ENCODE measurements around the gene RPS6KL1. TPM values are rescaled to one million over a fixed set of nuclear protein-coding genes. Genes with fewer than 3 reads are reported as not detected.

Gene RPS6KL1
- total and polyA plus RNA-seq, 2 experiments from 2014 or later: 0.23 to 1.4 TPM

DNA sequence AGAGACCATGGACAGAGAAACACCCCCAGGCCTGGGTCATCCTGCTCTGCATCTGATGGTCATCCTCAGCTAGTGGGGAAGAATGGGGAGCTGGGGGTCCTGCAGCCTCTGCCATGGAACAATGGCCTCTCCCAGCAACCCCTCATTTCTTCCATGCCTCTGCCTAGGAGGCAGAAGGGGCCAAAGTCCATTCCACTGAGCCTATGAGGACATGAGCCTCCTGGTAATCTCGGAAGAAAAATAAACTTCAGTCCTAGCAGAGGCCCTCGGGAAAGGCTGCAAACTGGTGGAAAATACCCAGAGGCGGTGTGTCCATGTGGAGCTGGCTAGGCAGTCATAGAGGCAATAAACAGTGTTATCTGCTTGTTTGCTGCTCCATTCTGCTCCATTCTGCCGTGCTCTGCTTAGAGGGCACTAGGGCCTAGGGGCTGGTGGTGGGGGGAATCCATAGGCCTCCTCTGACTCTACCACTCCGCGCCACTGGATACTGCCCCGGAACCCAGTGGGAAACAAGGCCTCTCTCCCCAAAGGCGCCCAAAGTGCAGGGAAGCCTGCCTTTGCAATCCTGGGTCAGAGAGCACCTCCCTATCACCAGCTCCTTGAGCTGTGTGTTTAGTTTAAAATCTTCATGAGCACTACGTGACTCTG lies 27.9 kb upstream of the RPS6KL1 start:
- Histone ChIP-seq H3K27ac (no peak overlapping the region), H3K4me1 (ENCODE audit: insufficient read depth) (no peaks in the 10 kb centered on the region), H3F3A (ENCODE audit: insufficient read depth) (no peaks in the 10 kb centered on the region), H3K9me2 (ENCODE audit: insufficient read depth) (no peaks in the 10 kb centered on the region), H3K36me3 (ENCODE audit: low read depth) (no peaks in the 10 kb centered on the region), H3K4me3 (no peak overlapping the region), H3K9me3 (ENCODE audit: low read depth) (no peaks in the 10 kb centered on the region), H3K27me3 (replicated peaks; ENCODE audit: insufficient read depth) (no peaks in the 10 kb centered on the region), H4K20me1 (ENCODE audit: insufficient read depth) (no peaks in the 10 kb centered on the region), H3K9ac (no peak overlapping the region), H2AFZ (no peak overlapping the region), H3K4me2 (ENCODE audit: unreplicated experiment) (no peak overlapping the region), H3K79me2 (ENCODE audit: insufficient read depth) (no peaks in the 10 kb centered on the region)
- in situ Hi-C loops (cut with MboI): no loop called here
- 89 to 92% methylated on average over 9 of the region's 9 CpGs for WGBS, 2 experiments (ENCODE audit: low coverage in 1 of 2, low lambda C conversion rate in 2 of 2, missing lambda C conversion rate in 2 of 2)
- no peak for DNase-seq
- no peak for TF ChIP-seq EZH2 (IDR thresholded peaks at IDR 0.05; ENCODE audit: insufficient read depth, poor library complexity, severe bottlenecking)
- no peak for TF ChIP-seq EZH2phosphoT487 (IDR thresholded peaks at IDR 0.05; ENCODE audit: insufficient read depth, low read depth)

- no peak for DNase-seq
- Histone ChIP-seq H3K79me2 (ENCODE audit: insufficient read depth) (no peaks in the 10 kb centered on the region), H2AFZ (no peak overlapping the region), H3K9me3 (ENCODE audit: low read depth) (no peaks in the 10 kb centered on the region), H3F3A (ENCODE audit: insufficient read depth) (no peaks in the 10 kb centered on the region), H3K4me2 (ENCODE audit: unreplicated experiment) (no peak overlapping the region), H4K20me1 (ENCODE audit: insufficient read depth) (no peaks in the 10 kb centered on the region), H3K9me2 (ENCODE audit: insufficient read depth) (no peaks in the 10 kb centered on the region), H3K4me3 (no peak overlapping the region), H3K4me1 (ENCODE audit: insufficient read depth) (no peaks in the 10 kb centered on the region), H3K36me3 (ENCODE audit: low read depth) (no peaks in the 10 kb centered on the region), H3K27ac (no peak overlapping the region), H3K9ac (no peak overlapping the region), H3K27me3 (replicated peaks; ENCODE audit: insufficient read depth) (no peaks in the 10 kb centered on the region)
- TF ChIP-seq EZH2phosphoT487 (IDR thresholded peaks at IDR 0.05; ENCODE audit: insufficient read depth, low read depth) (no peak), EZH2 (IDR thresholded peaks at IDR 0.05; ENCODE audit: insufficient read depth, poor library complexity, severe bottlenecking) (no peak)
- in situ Hi-C loops (cut with MboI): loop anchor here (25.0 kb wide), 1 partner anchor 337 kb away; the partner anchor contains the start of gene FOS
- WGBS, 2 experiments (ENCODE audit: low coverage in 1 of 2, low lambda C conversion rate in 2 of 2, missing lambda C conversion rate in 2 of 2): 91 to 93% methylated on average over 17 of the region's 17 CpGs
Observed at GRCh38 chr14:74949859-74950573, 27.0 kb upstream of the RPS6KL1 start.

- H3K4me1 ChIP-seq (ENCODE audit: insufficient read depth): no peaks in the 10 kb centered on the region
- no peak overlapping the region for H3K27ac ChIP-seq
- no peak overlapping the region for H3K9ac ChIP-seq
- H3K4me3 ChIP-seq: no peak overlapping the region
- no peaks in the 10 kb centered on the region for H3K27me3 ChIP-seq (replicated peaks; ENCODE audit: insufficient read depth)
- H3K9me2 ChIP-seq (ENCODE audit: insufficient read depth): no peaks in the 10 kb centered on the region
- no peak overlapping the region for H3K4me2 ChIP-seq (ENCODE audit: unreplicated experiment)
- no peaks in the 10 kb centered on the region for H3K36me3 ChIP-seq (ENCODE audit: low read depth)
- no peak for DNase-seq
- in situ Hi-C loops (cut with MboI): loop anchor here (25.0 kb wide), 1 partner anchor 338 kb away; the partner anchor contains the start of gene FOS
- H3K79me2 ChIP-seq (ENCODE audit: insufficient read depth): no peaks in the 10 kb centered on the region
- no peaks in the 10 kb centered on the region for H3F3A ChIP-seq (ENCODE audit: insufficient read depth)
- TF ChIP-seq EZH2 (IDR thresholded peaks at IDR 0.05; ENCODE audit: insufficient read depth, poor library complexity, severe bottlenecking): no peak
- 94% methylated on average over 16 of the region's 16 CpGs for WGBS, 2 experiments (ENCODE audit: low coverage in 1 of 2, low lambda C conversion rate in 2 of 2, missing lambda C conversion rate in 2 of 2)
- no peak overlapping the region for H2AFZ ChIP-seq
- no peaks in the 10 kb centered on the region for H3K9me3 ChIP-seq (ENCODE audit: low read depth)
- no peaks in the 10 kb centered on the region for H4K20me1 ChIP-seq (ENCODE audit: insufficient read depth)
Observed at GRCh38 chr14:74949191-74949601, 26.1 kb upstream of the RPS6KL1 start.

GRCh38 chr14:74948228-74949175 lies 25.4 kb upstream of the RPS6KL1 start:
- H2AFZ ChIP-seq: no peak overlapping the region
- no peaks in the 10 kb centered on the region for H3K79me2 ChIP-seq (ENCODE audit: insufficient read depth)
- no peak overlapping the region for H3K4me3 ChIP-seq
- no peaks in the 10 kb centered on the region for H3F3A ChIP-seq (ENCODE audit: insufficient read depth)
- H3K4me2 ChIP-seq (ENCODE audit: unreplicated experiment): no peak overlapping the region
- no peaks in the 10 kb centered on the region for H3K9me2 ChIP-seq (ENCODE audit: insufficient read depth)
- no peaks in the 10 kb centered on the region for H4K20me1 ChIP-seq (ENCODE audit: insufficient read depth)
- H3K9ac ChIP-seq: no peak overlapping the region
- H3K9me3 ChIP-seq (ENCODE audit: low read depth): no peaks in the 10 kb centered on the region
- no peaks in the 10 kb centered on the region for H3K4me1 ChIP-seq (ENCODE audit: insufficient read depth)
- TF ChIP-seq EZH2 (IDR thresholded peaks at IDR 0.05; ENCODE audit: insufficient read depth, poor library complexity, severe bottlenecking) (no peak), EZH2phosphoT487 (IDR thresholded peaks at IDR 0.05; ENCODE audit: insufficient read depth, low read depth) (no peak)
- H3K27ac ChIP-seq: no peak overlapping the region
- in situ Hi-C loops (cut with MboI): loop anchor here (25.0 kb wide), 1 partner anchor 339 kb away; the partner anchor contains the start of gene FOS
- 78 to 82% methylated on average over 22 to 23 of the region's 23 CpGs for WGBS, 2 experiments (ENCODE audit: low coverage in 1 of 2, low lambda C conversion rate in 2 of 2, missing lambda C conversion rate in 2 of 2)
- H3K36me3 ChIP-seq (ENCODE audit: low read depth): no peaks in the 10 kb centered on the region
- no peak for DNase-seq
- no peaks in the 10 kb centered on the region for H3K27me3 ChIP-seq (replicated peaks; ENCODE audit: insufficient read depth)
